GM12891 (cell line): ENCODE data around the gene SAE1.

Experiments
- POLR2A ChIP-seq: IDR thresholded peaks from 2 replicates; pipeline ENCODE4 v1.6.1; 2011; ENCODE audit warnings: low read depth, low read length, control low read depth
- POLR2AphosphoS5 ChIP-seq: IDR thresholded peaks from 2 replicates; pipeline ENCODE4 v1.6.1; 2011; ENCODE audit warnings: low read depth, low read length, control low read depth
- TAF1 ChIP-seq: IDR thresholded peaks from 2 replicates; pipeline ENCODE4 v1.6.1; 2011; ENCODE audit warnings: low read depth, low read length, control low read depth

GRCh38 chr19:47225746-47226425 is 95.3 kb downstream of the SAE1 start:
- TF ChIP-seq POLR2A (peak; percentile 98), TAF1 (peak; percentile 90), POLR2AphosphoS5 (peak; percentile 98)
